ENCODE results near the gene BMP5.

The BMP5 gene

DNA sequence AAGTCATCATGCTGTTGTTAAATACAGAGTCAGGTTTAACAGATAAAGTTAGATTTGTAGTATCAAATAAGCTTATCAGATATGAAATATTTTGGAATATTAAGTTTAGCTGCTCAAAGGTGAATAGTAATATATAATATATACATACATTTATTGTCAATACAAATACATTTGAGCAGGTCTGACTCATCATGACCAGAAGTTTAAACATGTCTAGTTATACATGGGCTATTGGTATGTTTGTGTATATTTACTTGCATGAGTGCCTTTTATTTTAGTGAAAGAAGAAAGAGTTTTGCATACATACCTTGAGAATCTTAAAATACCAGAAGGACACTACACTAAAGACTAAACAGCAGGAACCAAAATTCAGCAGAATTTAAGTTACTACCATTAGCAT lies 76.8 kb downstream of the BMP5 start:
- no peak for DNase-seq

GRCh38 chr6:55794136-55794812 lies 81.1 kb downstream of the BMP5 start:
- no peak for DNase-seq

DNA sequence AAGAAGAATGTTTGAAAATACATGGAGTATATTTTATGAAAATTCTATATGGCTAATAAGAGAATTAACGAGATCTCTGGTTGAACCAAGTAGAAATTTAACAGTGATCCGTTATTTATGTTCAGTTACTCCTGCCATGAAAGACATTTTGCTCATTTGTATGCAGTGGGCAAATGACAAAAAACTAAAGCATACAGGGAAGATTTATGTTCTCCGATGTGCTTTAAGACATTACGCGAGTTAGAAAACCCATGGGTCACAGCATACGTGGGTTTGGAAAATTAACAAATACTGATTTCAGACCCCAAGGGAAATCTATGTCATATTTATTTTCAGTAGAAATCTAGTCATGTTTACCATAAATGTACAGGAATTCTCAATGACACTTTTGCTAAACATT lies 90.1 kb downstream of the BMP5 start:
- no peak for DNase-seq

DNA sequence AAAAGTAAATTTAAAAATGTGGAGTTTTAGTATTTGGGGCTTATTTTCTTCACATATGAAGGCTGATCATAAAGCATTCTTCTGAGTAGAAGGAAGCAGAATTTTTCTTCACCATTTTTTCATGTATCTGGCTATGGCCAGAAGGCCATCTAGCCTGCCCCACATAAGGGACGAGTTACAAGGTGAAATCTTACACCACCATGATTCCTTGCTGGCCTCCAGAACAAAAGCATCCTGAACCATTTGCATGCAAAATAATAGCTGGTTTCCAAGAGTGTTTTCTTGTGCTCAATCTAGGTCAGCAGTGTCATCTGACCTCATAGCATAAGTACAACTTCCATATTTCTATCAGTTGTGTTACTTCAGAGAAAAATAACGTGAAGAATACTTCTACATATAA lies 93.1 kb downstream of the BMP5 start:
- no peak for DNase-seq

DNA sequence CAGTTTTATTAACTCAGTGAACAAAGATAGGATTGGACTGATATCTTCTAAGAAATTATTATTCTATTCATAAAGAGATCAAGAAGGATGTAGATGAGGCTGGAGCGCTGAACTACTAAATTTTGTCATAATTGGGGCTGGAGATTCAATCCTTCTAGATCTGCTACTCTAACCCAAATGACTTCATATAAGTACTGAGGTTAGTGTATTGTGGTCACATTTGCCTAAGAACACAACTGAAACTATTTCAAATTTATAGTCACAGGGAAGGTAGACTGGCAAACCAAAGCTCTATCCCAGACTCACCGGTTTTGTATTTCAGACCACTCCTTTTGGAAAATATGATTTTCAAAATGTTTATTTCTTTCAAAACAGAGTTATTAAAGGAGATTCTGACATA lies 96.7 kb downstream of the BMP5 start:
- DNase-seq: no peak

GRCh38 chr6:55777469-55777868 lies 97.9 kb downstream of the BMP5 start:
- no peak for DNase-seq

GRCh38 chr6:55776113-55776512 lies 99.3 kb downstream of the BMP5 start:
- DNase-seq: no peak

DNA sequence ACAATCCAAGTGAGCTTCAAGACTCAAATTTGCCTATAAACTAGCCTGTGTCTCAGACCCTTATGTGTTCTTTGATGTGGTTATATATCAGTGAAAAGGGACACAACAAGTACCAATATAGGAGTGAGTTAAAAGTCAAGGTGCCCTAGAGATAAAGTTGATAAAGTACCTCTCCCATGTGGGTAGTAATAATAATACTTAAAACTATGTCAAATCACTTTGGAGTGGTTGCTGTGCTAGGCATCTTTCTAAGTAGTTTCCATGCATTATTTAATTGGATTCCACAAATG lies 100.4 kb downstream of the BMP5 start:
- no peak for DNase-seq

GRCh38 chr6:55774286-55775028 lies 100.9 kb downstream of the BMP5 start:
- no peak for DNase-seq

- no peak for DNase-seq
Observed at GRCh38 chr6:55773620-55774216, 101.7 kb downstream of the BMP5 start.

DNA sequence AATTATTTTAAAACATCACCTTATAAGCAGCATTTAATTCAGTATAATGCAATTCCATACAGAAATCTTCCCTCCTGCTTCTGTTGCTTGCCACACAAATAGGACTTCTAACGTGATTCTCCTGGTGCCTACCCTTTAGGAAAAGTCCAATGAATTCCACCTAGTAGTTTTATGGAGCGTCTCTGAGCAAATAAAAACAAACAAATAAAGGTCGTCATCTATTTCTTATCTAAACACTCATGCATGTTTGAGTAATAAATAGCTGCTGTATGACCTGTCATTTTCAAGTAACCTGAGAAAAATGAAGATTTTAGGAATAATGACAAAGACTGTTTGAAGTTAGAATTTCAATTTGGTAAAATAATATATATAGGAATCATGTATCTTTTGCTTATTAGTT lies 102.7 kb downstream of the BMP5 start:
- DNase-seq: no peak

DNA sequence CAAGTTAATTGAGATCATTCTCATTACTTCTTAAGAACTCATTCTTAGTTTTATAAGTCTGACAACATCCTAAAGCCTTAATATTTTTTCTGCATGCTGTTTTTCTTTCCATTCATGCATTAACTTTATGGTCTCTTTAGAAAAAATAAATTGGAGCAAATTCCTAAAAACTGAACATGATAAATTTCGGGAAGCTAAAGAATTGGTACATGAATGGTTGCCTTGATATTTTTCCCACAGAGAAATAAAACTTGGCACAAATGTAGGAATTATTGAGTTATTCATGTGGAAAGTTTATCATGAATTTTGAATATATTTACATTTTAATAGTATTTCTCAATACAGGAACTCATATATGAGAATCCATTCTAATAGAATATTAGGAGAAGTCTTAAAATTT lies 115.9 kb downstream of the BMP5 start:
- no peak for DNase-seq

GRCh38 chr6:55758156-55758937 lies 117.0 kb downstream of the BMP5 start:
- no peak for DNase-seq

GRCh38 chr6:55756531-55757031 lies 118.8 kb downstream of the BMP5 start:
- DNase-seq: no peak

- DNase-seq: no peak
Observed at GRCh38 chr6:55748880-55749279, 126.5 kb downstream of the BMP5 start.

DNA sequence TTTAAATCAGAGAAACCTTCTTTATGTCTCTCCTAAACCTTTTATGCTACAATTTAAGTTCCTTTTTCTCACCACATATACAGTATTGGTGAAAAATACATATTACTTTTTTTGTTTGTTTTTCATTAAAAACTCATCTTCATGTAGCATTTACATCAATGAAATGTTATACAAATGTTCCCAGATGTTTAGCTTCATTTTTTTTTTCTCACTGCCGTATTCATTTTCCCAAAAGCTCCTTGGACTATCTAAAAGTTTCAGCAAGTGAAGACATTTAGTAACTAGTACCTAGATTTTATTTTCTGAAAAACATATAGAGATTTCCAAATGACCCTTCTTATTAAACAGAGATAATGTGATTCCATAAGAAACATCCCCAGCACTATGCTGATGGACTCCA lies 128.9 kb downstream of the BMP5 start:
- no peak for DNase-seq

DNA sequence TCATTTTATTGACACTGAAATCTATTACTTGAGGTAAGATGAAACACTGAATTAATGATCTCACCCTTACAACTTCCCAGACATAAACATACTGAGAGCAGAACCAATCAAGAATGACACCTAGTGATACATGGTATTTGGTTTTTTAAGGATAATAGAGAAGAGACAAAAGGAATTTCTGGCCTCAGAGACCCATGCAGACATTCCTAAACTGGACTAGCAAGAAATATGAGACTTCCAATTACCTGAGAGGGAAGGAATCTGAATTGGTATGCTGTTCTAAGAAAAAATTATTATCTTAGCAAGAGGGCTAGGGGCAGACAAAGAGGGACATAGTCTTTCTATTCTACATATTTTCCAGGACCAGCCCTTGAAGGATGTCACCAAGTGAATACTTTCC lies 141.1 kb downstream of the BMP5 start:
- DNase-seq: no peak

GRCh38 chr6:55729665-55730064 lies 145.7 kb downstream of the BMP5 start:
- no peak for DNase-seq

- DNase-seq: no peak
Observed at GRCh38 chr6:55726144-55726543, 149.2 kb downstream of the BMP5 start.

GRCh38 chr6:55714831-55715230 lies 160.6 kb downstream of the BMP5 start:
- no peak for DNase-seq

- DNase-seq: no peak
Observed at GRCh38 chr6:55713436-55713835, 162.0 kb downstream of the BMP5 start.

DNA sequence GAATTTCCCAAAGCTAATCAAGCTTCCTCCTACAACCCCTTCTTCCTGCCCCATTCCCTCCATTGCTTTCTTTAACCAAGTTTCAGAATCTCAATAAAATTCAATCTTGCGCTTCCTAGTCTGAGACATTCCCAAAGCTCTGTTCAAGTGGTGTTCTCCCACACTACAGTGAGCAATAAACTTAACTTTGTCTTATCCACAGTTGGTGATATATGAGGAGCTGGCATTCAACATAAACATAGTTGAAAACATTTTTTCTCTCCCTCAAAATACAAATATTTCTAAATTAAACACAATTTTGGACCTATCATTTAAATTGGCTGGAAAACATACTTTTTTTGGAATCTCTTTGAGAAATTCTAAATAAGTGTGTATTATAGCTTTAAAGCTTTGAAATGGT lies 166.7 kb downstream of the BMP5 start:
- no peak for DNase-seq
